Epithelial cell of esophagus (primary cell): ENCODE data around the gene PVR.

Experiments
- DNase-seq: peaks from one replicate; pipeline ENCODE4 v3.0.0; 2010; ENCODE audit warnings: low read depth
- H3K4me3 ChIP-seq: 2 replicates; pipeline ENCODE4 v1.5.1; 2011; ENCODE audit warnings: mild to moderate bottlenecking, low read length, control low read depth
- TF ChIP-seq, protein P1 (sequence below): IDR thresholded peaks from 2 replicates; pipeline ENCODE4 v1.5.1; 2011; ENCODE audit warnings: low read depth, mild to moderate bottlenecking, low read length, control low read depth, inconsistent platforms; ENCODE audit not compliant: insufficient read depth; ENCODE audit errors: missing control alignments

PVR gene

GRCh38 chr19:44653977-44654774, 10.5 kb downstream of the PVR start:
- TF ChIP-seq, protein P1, sequence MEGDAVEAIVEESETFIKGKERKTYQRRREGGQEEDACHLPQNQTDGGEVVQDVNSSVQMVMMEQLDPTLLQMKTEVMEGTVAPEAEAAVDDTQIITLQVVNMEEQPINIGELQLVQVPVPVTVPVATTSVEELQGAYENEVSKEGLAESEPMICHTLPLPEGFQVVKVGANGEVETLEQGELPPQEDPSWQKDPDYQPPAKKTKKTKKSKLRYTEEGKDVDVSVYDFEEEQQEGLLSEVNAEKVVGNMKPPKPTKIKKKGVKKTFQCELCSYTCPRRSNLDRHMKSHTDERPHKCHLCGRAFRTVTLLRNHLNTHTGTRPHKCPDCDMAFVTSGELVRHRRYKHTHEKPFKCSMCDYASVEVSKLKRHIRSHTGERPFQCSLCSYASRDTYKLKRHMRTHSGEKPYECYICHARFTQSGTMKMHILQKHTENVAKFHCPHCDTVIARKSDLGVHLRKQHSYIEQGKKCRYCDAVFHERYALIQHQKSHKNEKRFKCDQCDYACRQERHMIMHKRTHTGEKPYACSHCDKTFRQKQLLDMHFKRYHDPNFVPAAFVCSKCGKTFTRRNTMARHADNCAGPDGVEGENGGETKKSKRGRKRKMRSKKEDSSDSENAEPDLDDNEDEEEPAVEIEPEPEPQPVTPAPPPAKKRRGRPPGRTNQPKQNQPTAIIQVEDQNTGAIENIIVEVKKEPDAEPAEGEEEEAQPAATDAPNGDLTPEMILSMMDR: peak; percentile 63
- DNase-seq: peak; percentile 72
- H3K4me3 ChIP-seq: no peak overlapping the region

- DNase-seq: peak; percentile 48
- TF ChIP-seq, protein P1: peak; percentile 90
- no peak overlapping the region for H3K4me3 ChIP-seq
These were observed 13.7 kb downstream of the PVR start for GRCh38 chr19:44657211-44657921.

DNA sequence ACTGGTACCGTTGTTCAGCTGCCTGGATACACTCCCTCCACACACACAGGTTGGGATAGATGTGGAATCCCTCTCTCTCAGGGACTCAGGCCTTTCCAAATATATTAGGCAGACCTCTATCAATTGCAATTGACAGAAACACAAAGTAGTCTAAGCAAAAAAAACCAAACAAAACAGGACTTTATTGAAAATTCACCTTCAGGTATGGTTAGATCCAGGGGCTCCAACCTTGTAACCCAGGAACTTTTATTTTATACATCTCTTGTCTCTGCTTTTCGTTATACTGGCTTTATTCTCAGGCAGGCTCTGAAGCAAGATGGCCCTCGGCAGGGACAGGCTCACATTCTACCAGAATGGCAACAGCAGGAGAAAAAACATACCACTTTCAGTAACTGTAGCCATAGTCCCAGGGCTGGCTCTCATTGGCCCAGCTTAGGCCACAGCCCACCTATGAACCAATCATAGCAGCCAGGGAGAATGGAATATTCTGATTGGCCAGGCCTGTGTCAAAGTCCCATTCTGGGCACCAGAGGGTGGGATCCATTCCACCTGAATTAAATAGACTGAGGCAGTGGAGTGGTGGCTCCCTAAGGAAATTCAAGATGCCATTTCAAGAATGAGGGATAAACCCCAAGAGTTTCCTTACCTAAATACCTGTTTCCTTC, 14.5 kb downstream of the PVR start:
- no peak overlapping the region for H3K4me3 ChIP-seq
- TF ChIP-seq, protein P1: no peak
- DNase-seq: no peak

GRCh38 chr19:44660081-44660480, 16.4 kb downstream of the PVR start:
- TF ChIP-seq, protein P1: no peak
- peak; percentile 18 for DNase-seq

GRCh38 chr19:44661205-44661604, 17.5 kb downstream of the PVR start:
- DNase-seq: no peak
- no peak overlapping the region for H3K4me3 ChIP-seq
- TF ChIP-seq, protein P1: no peak

More at GRCh38 chr19:44660081-44660480, 16.4 kb downstream of the PVR start:
- H3K4me3 ChIP-seq: no peak overlapping the region

DNA sequence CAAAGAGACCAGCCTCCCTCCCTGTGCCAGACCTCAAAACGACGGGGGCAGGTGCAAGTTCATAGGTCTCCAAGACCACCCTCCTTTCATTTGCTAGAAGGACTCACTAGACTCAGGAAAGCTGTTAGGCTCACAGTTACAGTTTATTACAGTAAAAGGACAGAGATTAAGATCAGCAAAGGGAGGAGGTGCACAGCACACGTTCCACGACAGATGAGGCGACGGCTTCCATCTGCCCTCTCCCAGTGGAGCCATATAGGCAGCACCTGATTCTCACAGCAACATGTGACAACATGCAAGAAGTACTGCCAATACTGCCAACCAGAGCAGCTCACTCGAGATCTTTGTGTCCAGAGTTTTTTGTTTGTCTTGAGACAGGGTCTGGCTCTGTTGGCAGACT, 18.2 kb downstream of the PVR start:
- no peak overlapping the region for H3K4me3 ChIP-seq
- TF ChIP-seq, protein P1: no peak
- DNase-seq: no peak
